Type B pancreatic cell (in vitro differentiated cells): ENCODE measurements around the gene ADGRV1. TPM values are rescaled to one million over a fixed set of nuclear protein-coding genes. Genes with fewer than 3 reads are reported as not detected.

Source experiments
- DNase-seq: peaks from one replicate; pipeline ENCODE4 v3.0.0; 2021; ENCODE audit warnings: mixed read lengths; ENCODE audit not compliant: unreplicated experiment; ENCODE audit errors: extremely low spot score
- H3K27ac Mint-ChIP-seq: 2 replicates; pipeline ENCODE4 v1.8.0; 2021; ENCODE audit warnings: mild to moderate bottlenecking, mixed read lengths
- H3K27me3 Mint-ChIP-seq: 2 replicates; pipeline ENCODE4 v1.8.0; 2021; ENCODE audit warnings: mixed read lengths
- H3K36me3 Mint-ChIP-seq: 2 replicates; pipeline ENCODE4 v1.8.0; 2021; ENCODE audit warnings: mixed read lengths
- H3K4me1 Mint-ChIP-seq: one replicate; pipeline ENCODE4 v1.8.0; 2021; ENCODE audit warnings: mixed read lengths; ENCODE audit not compliant: unreplicated experiment
- H3K4me3 Mint-ChIP-seq: 2 replicates; pipeline ENCODE4 v1.8.0; 2021; ENCODE audit warnings: mild to moderate bottlenecking, mixed read lengths
- H3K9me3 Mint-ChIP-seq: 2 replicates; pipeline ENCODE4 v1.8.0; 2021; ENCODE audit warnings: mixed read lengths
- total RNA-seq: library from RNA; stranded (reverse); gene quantifications from 2 replicates; pipeline ENCODE4 v1.2.1, GENCODE V29; 2021; ENCODE audit warnings: low replicate concordance
- TF ChIP-seq, protein P1 (sequence below): fragments of 200-600 bp; sonication (generic); conservative IDR thresholded peaks from 2 replicates; pipeline ENCODE4 v1.5.0; 2021; ENCODE audit warnings: antibody characterized with exemption, mild to moderate bottlenecking

The ADGRV1 gene
- total RNA-seq, 1 donor from 2014 or later, result 29.5 TPM

DNA sequence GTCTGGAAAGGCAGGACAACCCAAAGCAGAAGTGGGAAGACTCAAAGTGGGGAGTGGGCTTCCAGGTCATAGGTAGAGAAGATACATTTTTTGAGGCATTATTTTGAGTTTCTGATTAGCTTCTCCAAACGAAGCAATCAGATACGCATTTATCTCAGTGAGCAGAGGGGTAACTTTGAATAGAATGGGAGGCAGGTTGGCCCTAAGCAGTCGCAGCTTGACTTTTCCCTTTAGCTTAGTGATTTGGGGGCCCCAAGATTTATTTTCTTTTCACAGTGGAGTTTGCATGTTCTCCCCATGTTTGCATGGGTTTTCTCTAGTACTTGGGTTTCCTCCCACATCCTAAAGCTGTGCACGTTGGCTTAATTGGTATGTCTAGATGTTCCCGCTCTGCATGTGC, 422.6 kb downstream of the ADGRV1 start:
- H3K36me3 Mint-ChIP-seq, result no peaks in the 10 kb centered on the region
- no peak for DNase-seq
- H3K4me1 Mint-ChIP-seq, result peaks cover 7% of the 10 kb centered on the region
- no peak overlapping the region for H3K4me3 Mint-ChIP-seq
- no peaks in the 10 kb centered on the region for H3K9me3 Mint-ChIP-seq
- no peaks in the 10 kb centered on the region for H3K27me3 Mint-ChIP-seq
- no peak overlapping the region for H3K27ac Mint-ChIP-seq
- TF ChIP-seq, protein P1, sequence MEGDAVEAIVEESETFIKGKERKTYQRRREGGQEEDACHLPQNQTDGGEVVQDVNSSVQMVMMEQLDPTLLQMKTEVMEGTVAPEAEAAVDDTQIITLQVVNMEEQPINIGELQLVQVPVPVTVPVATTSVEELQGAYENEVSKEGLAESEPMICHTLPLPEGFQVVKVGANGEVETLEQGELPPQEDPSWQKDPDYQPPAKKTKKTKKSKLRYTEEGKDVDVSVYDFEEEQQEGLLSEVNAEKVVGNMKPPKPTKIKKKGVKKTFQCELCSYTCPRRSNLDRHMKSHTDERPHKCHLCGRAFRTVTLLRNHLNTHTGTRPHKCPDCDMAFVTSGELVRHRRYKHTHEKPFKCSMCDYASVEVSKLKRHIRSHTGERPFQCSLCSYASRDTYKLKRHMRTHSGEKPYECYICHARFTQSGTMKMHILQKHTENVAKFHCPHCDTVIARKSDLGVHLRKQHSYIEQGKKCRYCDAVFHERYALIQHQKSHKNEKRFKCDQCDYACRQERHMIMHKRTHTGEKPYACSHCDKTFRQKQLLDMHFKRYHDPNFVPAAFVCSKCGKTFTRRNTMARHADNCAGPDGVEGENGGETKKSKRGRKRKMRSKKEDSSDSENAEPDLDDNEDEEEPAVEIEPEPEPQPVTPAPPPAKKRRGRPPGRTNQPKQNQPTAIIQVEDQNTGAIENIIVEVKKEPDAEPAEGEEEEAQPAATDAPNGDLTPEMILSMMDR, result no peak

DNA sequence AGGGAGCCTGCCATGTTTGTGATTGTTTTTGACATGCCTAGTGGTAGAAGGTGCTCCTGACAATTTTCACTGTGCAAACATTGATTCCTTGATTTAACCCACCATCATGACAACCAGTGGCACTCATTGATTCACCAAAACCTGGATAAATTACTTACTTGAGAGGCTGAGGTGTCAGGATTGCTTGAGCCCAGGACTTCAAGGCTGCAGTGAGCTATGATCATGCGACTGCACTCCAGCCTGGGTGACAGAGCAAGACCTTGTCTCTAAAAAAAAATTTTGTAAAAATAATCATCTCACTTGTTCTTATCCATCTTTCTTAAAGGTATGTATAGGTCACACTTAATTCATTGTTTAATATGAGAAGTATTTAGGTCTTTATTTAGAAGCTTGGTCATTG, 423.2 kb downstream of the ADGRV1 start:
- no peak for DNase-seq
- Mint-ChIP-seq H3K27ac (no peak overlapping the region), H3K4me3 (no peak overlapping the region), H3K9me3 (no peaks in the 10 kb centered on the region), H3K4me1 (peaks cover 7% of the 10 kb centered on the region), H3K27me3 (no peaks in the 10 kb centered on the region), H3K36me3 (no peaks in the 10 kb centered on the region)
- TF ChIP-seq, protein P1, result no peak

DNA sequence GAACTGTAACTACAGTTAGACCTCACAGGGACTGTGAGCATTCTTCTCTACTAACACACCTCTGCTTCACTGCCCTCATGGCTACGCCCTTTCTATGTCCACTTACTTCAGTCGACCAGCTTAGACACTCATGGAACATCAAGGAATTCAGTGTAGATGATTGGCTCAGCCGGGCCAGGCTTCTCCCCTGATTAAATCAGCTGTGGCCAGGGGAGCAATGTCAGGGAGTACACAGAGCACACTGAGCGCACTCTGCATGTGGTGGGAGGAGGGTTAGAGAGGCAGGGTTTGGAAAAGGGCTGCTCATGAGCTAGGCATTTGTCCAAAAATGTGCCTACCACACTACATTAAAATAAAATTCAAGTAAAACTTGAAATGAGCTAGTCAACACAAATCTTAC, 424.0 kb downstream of the ADGRV1 start:
- no peak for DNase-seq
- Mint-ChIP-seq H3K36me3 (no peaks in the 10 kb centered on the region), H3K4me3 (no peak overlapping the region), H3K27ac (no peak overlapping the region), H3K27me3 (no peaks in the 10 kb centered on the region), H3K9me3 (no peaks in the 10 kb centered on the region), H3K4me1 (peaks cover 7% of the 10 kb centered on the region)
- TF ChIP-seq, protein P1, result no peak

DNA sequence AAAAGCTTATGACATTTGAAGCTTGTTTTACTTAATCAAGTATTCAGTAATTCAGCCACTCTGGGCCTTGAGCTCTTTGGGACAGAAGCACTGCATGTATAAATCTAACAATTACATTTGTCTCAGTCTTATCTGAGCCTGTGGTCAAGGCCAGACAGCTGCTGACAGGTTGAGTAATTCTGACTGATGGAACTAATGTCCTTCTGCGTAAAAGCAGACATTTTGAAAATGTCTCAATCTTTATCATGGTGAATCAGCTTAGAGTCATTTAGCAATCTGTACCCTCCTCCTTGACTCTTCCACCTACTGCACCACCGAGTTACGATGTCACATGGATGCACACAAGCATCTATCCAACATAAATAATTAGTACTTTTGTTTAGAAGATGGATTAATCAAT, 424.6 kb downstream of the ADGRV1 start:
- TF ChIP-seq, protein P1, result no peak
- H3K27me3 Mint-ChIP-seq, result no peaks in the 10 kb centered on the region
- no peak overlapping the region for H3K4me3 Mint-ChIP-seq
- no peaks in the 10 kb centered on the region for H3K36me3 Mint-ChIP-seq
- DNase-seq, result no peak
- H3K27ac Mint-ChIP-seq, result no peak overlapping the region
- H3K9me3 Mint-ChIP-seq, result no peaks in the 10 kb centered on the region
- peaks cover 7% of the 10 kb centered on the region for H3K4me1 Mint-ChIP-seq

DNA sequence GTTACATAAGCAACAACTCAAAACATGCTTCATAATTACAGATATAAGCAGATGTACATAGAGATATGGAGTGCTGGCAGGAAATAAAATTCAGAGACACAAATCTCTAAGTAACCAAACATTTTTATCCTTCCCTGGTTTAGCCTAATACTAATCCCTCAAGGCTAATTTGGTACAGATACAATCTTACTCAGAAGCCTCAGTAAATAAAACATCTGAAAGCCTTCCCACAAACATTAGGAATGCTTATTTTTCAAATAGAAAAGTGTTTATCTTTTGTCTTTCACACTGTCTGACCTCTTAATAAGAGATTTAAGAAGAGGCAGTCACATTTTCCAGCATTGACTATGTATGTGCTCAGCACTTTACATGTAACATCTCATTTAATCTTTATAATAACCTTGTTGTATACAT, 425.1 kb downstream of the ADGRV1 start:
- H3K36me3 Mint-ChIP-seq, result no peaks in the 10 kb centered on the region
- no peak overlapping the region for H3K4me3 Mint-ChIP-seq
- DNase-seq, result no peak
- TF ChIP-seq, protein P1, result no peak
- no peaks in the 10 kb centered on the region for H3K9me3 Mint-ChIP-seq
- H3K4me1 Mint-ChIP-seq, result peaks cover 7% of the 10 kb centered on the region
- H3K27ac Mint-ChIP-seq, result no peak overlapping the region
- H3K27me3 Mint-ChIP-seq, result no peaks in the 10 kb centered on the region

DNA sequence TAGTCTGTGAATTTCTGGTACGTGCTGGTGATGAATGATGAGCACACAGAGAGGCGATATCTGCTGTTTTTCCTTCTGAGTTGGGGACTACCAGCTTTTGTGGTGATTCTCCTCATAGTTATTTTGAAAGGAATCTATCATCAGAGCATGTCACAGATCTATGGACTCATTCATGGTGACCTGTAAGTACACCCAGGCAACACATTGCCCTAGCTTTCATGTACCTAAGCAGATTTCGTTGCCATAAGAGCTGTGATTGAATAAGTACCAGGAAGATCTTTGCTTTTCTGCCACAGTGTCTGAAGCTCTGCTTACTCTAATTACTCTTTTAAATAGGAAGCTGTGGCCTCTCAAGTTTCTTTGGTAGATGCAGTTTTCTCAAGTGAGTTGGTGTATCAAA, 426.7 kb downstream of the ADGRV1 start:
- TF ChIP-seq, protein P1, result no peak
- Mint-ChIP-seq H3K4me1 (peaks cover 7% of the 10 kb centered on the region), H3K27me3 (no peaks in the 10 kb centered on the region), H3K27ac (no peak overlapping the region), H3K4me3 (no peak overlapping the region), H3K9me3 (no peaks in the 10 kb centered on the region), H3K36me3 (no peaks in the 10 kb centered on the region)
- no peak for DNase-seq
